ENCODE results near the gene DPH7.
"Not testable (repeated sequence)": the region's sequence is repeated elsewhere in the genome, so short reads cannot be mapped to it uniquely, and the experiment has no call there.

Gene DPH7

DNA sequence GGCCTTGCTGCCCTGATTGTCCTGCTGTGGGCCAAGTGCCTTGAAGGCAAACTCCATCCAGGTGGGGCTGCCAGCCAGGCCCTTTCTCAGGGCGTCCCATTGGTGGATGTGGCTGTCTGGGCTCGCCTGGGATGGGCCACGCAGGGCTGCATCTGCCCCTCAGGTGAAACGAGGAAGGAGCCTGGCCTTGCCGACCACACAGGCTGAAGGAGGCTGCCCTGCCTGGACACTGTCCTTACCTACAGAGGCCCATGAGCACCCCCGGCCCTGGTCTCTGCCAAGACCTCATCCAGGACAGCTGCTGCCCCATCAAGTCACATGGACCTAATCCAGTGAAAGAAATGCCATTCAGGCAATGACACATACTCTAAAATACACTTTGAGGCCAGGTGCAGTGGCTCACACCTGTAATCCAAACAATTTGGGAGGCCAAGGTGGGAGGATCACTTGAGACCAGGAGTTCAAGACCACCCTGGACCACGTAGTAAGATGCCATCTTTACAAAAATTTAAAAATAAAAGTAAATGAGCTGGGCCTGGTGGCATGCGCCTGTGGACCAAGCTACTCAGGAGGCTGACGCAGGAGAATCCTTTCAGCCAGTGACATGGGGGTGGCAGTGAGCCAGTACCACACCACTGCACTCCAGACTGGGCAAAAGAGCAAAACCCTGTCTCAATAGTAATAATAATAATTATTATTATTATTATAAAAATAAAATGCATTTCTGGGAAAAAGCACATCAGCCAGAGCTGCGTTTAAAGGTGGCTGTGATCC is 62.4 kb downstream of the DPH7 start:
- no peak for DNase-seq

DNA sequence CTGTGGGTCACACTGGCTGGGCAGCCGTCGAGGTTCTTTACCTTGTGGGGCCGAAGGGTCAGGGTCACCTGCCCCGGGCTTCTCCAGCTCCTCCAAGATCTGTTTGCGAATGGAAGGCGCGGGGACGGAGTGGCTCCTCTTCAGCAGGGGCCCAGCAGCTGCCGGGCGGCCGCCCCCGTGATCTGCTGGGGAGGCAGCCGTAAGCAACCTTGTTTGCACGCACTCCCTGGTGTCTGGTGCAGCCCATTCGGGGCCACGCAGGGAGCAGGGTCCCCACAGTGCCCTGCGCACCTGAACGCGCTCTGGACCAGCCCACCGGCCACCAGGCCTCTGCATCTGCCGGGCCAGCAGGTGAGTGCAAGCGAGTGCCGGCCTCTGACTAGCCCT is 63.4 kb downstream of the DPH7 start:
- DNase-seq = no peak

DNA sequence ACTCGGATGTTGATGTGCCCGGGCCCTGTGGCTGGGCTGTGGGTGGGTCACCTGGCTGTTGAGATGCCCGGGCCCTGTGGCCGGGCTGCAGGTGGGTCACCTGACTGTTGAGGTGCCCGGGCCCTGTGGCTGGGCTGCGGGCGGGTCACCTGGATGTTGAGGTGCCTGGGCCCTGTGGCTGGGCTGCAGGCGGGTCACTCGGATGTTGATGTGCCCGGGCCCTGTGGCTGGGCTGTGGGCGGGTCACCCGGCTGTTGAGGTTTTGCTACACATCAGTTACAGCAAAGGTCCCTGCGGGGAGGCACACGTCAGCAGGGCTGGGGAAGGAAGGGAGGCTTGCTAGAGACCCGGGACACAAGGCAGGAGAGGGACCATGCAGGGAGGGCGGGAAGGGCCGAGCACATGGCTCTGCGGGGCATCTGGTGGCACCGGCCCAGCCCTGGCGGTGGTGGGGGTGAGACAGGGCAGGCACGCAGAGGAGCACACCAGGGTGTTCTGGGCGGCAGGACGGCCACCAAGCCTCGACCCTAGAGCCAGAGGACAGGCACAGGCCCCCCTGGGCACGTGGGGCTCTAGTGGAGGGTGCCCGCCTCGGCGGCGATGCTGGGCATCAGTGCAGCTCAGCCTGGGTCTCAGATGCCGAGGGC is 63.9 kb downstream of the DPH7 start:
- DNase-seq = no peak

DNA sequence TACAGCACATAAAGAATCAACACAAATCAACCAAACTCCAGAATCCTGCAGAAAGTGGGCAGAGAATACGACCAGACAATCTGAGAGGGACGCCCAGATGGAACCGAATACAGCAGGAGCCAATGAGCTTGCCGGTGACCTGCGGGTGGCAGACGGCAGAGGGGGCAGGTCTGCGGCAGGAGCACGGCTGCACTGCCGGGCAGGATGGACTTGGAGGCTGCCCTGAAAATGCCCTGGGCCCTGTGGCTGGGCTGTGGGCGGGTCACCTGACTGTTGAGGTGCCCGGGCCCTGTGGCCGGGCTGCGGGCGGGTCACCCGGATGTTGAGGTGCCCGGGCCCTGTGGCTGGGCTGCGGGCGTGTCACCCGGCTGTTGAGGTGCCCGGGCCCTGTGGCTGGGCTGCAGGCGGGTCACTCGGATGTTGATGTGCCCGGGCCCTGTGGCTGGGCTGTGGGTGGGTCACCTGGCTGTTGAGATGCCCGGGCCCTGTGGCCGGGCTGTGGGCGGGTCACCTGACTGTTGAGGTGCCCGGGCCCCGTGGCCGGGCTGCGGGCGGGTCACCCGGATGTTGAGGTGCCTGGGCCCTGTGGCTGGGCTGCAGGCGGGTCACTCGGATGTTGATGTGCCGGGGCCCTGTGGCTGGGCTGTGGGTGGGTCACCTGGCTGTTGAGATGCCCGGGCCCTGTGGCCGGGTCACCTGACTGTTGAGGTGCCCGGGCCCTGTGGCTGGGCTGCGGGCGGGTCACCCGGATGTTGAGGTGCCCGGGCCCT is 64.7 kb downstream of the DPH7 start:
- not testable (repeated sequence) for DNase-seq

DNA sequence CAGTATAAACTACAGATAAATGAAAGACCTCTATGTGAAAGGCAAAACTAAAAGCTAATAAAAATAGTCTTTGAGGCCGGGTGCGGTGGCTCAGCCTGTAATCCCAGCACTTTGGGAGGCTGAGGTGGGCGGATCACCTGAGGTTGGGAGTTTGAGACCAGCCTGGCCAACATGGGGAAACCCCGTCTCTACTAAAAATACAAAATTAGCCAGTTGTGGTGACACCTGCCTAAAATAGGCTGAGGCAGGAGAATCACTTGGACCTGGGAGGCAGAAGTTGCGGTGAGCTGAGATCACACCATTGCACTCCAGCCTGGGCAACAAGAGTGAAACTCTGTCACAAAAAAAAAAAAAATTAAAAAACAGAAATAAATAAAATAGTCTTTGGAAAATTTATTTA is 65.6 kb downstream of the DPH7 start:
- not testable (repeated sequence) for DNase-seq

DNA sequence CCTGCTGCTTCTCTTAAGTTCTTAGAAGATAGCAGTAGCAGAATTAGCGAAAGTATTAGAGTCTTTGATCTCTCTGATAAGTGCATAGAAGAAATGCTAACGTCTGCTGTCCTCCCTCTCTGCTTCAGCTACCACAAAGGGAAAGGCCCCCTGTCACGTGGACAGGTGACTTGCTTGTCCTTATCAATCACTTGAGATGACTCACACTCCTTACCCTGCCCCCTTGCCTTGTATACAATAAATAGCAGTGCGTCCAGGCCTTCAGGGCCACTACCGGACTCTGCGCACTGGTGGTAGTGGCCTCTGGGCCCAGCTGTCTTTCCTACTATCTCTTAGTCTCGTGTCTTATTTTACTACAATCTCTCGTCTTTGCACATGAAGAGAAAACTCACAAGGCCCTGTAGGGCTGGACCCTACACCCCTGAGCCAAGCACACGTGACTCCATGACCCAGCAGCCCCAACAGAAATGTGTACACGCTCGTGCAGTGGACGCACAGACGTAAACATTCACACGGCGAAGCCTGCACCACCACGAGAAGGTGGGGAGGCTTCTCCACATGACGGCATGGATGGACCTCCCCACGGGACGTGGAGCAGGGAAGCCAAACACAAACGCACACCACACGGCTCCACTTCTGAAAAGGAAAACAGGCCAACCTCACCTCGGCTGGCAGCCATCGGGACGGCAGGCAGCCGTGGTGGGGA is 66.8 kb downstream of the DPH7 start:
- no peak for DNase-seq

DNA sequence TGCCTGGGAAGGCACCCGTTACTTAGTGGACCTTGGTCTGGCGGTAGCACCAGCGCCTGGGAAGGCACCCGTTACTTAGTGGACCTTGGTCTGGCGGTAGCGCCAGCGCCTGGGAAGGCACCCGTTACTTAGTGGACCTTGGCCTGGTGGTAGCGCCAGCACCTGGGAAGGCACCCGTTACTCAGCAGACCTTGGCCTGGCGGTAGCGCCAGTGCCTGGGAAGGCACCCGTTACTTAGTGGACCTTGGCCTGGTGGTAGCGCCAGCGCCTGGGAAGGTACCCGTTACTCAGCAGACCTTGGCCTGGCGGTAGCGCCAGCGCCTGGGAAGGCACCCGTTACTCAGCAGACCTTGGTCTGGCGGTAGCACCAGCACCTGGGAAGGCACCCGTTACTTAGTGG is 67.6 kb downstream of the DPH7 start:
- not testable (repeated sequence) for DNase-seq

DNA sequence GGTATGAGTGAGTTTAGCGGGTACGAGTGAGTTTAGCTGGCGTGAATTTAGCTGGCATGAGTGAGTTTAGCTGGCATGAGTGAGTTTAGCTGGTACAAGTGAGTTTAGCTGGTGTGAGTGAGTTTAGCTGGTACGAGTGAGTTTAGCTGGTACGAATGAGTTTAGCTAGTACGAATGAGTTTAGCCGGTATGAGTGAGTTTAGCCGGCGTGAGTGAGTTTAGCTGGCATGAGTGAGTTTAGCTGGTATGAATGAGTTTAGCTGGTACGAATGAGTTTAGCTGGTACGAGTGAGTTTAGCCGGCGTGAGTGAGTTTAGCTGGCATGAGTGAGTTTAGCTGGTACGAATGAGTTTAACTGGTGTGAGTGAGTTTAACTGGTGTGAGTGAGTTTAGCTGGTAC is 69.5 kb downstream of the DPH7 start:
- DNase-seq = no peak

DNA sequence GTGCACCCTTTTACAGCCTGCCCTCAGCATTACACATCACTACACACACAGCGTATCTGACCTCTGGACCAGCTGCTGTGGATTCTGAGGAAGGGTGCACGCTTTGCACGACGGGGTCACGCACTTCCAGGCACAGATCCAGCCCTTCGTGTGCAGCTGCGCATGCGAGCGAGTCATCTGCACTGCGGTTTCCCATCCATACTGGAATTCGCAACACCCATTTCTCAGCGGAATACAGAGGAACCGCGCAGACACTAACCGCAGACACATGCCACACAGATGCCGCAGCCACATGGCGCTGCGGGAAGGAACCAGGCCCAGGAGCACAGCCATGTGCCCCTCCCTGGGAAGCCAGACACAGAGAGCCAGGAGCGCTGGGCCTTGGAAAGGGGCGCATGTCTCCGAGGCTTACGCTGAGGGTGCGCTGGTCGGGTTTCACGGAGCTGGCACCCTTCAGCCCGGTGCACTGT is 72.0 kb downstream of the DPH7 start:
- no peak for DNase-seq

DNA sequence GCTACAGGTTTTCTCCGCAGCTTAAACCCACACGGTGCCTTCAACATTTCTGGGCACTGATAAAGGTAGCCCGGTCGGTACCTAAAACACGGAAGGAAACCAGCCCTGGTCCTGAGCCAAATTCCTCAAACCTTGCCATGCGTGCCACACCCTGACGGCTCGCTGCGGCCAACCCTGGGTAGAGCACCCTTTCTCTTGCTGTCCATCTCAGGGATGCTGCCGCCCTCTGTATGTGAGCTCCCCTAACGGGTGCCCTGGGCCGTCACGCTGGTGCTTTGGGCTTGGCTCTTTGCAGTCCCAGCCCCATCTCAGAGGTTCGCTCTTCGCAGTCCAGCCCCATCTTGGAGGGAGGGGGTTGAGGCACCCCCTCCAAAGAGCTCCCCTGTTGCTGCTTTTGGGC is 72.5 kb downstream of the DPH7 start:
- DNase-seq = no peak

DNA sequence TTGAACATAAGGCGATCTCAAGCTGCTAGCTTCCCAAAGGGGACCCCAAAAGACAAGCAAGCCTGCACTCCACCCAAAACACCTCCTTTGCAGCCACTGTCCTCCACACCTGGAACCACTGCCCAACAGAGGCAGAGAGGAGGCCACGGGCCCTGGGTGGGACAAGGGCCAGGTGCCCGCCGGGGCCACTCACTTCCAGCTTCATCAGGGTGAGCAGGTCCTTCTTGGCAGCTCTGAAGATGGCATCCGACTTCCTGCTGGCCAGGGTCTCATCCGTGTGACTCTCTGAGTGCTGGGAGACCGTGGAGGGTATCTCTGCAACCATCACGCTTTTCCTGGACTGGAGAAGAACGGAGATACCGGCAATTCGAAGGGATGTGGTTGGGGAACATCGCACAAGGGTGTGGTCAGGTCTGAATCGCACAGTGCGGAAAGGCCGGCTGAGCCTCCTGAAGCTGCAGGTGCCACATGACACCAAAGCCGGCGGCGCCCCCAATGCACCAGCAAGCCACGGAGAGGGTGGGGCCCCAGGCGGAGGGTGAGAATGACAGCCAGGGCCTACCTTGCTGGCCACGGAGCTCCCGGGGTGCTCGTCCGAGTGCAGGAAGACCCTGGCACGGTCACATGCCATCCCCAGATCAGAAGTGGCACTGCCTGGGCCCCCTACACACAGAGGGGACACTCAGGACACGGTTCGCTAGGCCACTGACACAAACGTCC is 73.1 kb downstream of the DPH7 start:
- no peak for DNase-seq

Measured in NCI-H1436 treated with DMSO at 0.1 percent for 48 hours (cell line).